Brain microvascular endothelial cell (primary cell): ENCODE measurements around the gene TMEM42.

Source experiments
- DNase-seq: peaks from one replicate; pipeline ENCODE4 v3.0.0-alpha.2; 2020
- H3K27ac ChIP-seq: fragments of 250-450 bp; sonication (Bioruptor Pico); 2 replicates; pipeline ENCODE4 v1.5.1; 2020; ENCODE audit warnings: mild to moderate bottlenecking, moderate library complexity
- H3K27me3 ChIP-seq: fragments of 250-450 bp; sonication (Bioruptor Pico); replicated peaks from 2 replicates; pipeline ENCODE4 v1.5.1; 2020; ENCODE audit warnings: mild to moderate bottlenecking
- H3K36me3 ChIP-seq: fragments of 250-450 bp; sonication (Bioruptor Pico); replicated peaks from 2 replicates; pipeline ENCODE4 v1.5.1; 2020; ENCODE audit warnings: mild to moderate bottlenecking
- H3K4me3 ChIP-seq: 2 replicates; pipeline ENCODE4 v1.5.1; 2011; ENCODE audit warnings: low read depth, mild to moderate bottlenecking, control low read depth, low read length, moderate library complexity
- in situ Hi-C: cut with HindIII; loops from 2 replicates; pipeline ENCODE4 v1.10.0; 2017; ENCODE audit warnings: low sequenced_read_pairs, low pct_ligation_motif_present
- TF ChIP-seq, protein P1 (sequence below): IDR thresholded peaks from 2 replicates; pipeline ENCODE4 v1.5.1; 2011; ENCODE audit warnings: low read depth, mild to moderate bottlenecking, moderate library complexity, low read length, control low read depth, inconsistent platforms; ENCODE audit errors: missing control alignments

Gene TMEM42

DNA sequence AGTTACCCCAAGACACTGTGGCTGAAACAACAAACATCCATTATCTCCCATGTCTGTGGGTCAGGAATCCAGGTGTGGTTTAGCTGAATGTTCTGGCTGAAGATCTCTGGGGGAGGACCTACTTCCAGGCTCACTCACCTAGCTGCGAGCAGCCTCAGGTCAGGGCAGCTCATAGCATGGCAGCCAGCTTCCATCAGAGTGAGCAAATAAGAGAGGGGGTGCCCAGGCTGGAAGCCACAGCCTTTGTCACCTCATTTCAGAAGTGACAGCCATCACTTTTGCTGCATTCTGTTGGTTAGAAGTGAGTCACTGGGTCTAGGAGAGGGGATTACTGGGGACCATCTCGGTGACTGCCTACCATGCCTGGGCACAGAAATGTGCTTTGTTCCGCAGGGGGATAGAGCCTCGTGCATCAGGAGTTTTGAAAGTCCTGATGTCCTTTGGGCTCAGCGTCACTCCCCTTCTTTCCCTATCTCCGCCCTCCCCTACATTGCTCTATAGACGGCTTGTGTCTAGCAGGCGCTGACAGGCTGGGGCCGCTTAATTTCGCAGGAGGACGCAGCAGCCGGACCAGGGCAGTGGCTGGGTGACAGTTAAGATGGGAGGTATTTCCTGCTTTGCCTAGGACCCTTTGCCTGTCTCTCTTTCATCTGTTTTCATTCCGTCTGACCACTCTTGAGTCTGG, 38.1 kb downstream of the TMEM42 start:
- in situ Hi-C loops: no loop called here
- Histone ChIP-seq H3K27ac (no peak overlapping the region), H3K4me3 (no peak overlapping the region), H3K27me3 (no peaks in the 10 kb centered on the region), H3K36me3 (no peaks in the 10 kb centered on the region)
- TF ChIP-seq, protein P1, sequence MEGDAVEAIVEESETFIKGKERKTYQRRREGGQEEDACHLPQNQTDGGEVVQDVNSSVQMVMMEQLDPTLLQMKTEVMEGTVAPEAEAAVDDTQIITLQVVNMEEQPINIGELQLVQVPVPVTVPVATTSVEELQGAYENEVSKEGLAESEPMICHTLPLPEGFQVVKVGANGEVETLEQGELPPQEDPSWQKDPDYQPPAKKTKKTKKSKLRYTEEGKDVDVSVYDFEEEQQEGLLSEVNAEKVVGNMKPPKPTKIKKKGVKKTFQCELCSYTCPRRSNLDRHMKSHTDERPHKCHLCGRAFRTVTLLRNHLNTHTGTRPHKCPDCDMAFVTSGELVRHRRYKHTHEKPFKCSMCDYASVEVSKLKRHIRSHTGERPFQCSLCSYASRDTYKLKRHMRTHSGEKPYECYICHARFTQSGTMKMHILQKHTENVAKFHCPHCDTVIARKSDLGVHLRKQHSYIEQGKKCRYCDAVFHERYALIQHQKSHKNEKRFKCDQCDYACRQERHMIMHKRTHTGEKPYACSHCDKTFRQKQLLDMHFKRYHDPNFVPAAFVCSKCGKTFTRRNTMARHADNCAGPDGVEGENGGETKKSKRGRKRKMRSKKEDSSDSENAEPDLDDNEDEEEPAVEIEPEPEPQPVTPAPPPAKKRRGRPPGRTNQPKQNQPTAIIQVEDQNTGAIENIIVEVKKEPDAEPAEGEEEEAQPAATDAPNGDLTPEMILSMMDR: no peak
- no peak for DNase-seq

GRCh38 chr3:44902628-44903027, 40.9 kb downstream of the TMEM42 start:
- no peak for DNase-seq
- H3K27ac ChIP-seq: no peak overlapping the region
- TF ChIP-seq, protein P1: no peak
- no peaks in the 10 kb centered on the region for H3K36me3 ChIP-seq
- H3K4me3 ChIP-seq: no peak overlapping the region
- H3K27me3 ChIP-seq: no peaks in the 10 kb centered on the region
- in situ Hi-C loops: no loop called here

- DNase-seq: no peak
- in situ Hi-C loops: no loop called here
- TF ChIP-seq, protein P1: no peak
- Histone ChIP-seq H3K4me3 (no peak overlapping the region), H3K36me3 (no peaks in the 10 kb centered on the region), H3K27me3 (no peaks in the 10 kb centered on the region), H3K27ac (no peak overlapping the region)
These were observed 41.6 kb downstream of the TMEM42 start for GRCh38 chr3:44903314-44903713.

DNA sequence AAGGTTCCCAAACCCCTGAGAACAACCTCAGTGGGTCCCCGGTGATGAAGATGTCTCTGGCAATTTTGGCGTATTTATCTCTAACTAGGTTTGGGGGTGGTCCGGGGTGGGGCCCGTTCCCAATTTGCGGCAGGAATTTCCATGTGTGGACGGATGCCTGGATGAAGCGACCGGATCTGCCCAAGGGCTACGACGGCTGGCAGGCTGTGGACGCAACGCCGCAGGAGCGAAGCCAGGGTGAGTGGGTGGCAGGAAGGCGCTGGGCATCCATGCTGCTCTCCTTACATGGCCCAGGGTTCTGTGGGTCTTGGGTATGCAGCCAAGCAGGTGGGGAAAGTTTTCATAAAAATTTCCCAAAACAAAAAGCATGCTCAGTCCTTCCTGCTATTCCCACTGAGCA, 42.0 kb downstream of the TMEM42 start:
- Histone ChIP-seq H3K36me3 (no peaks in the 10 kb centered on the region), H3K27me3 (no peaks in the 10 kb centered on the region), H3K27ac (no peak overlapping the region), H3K4me3 (no peak overlapping the region)
- in situ Hi-C loops: no loop called here
- DNase-seq: no peak
- TF ChIP-seq, protein P1: no peak

DNA sequence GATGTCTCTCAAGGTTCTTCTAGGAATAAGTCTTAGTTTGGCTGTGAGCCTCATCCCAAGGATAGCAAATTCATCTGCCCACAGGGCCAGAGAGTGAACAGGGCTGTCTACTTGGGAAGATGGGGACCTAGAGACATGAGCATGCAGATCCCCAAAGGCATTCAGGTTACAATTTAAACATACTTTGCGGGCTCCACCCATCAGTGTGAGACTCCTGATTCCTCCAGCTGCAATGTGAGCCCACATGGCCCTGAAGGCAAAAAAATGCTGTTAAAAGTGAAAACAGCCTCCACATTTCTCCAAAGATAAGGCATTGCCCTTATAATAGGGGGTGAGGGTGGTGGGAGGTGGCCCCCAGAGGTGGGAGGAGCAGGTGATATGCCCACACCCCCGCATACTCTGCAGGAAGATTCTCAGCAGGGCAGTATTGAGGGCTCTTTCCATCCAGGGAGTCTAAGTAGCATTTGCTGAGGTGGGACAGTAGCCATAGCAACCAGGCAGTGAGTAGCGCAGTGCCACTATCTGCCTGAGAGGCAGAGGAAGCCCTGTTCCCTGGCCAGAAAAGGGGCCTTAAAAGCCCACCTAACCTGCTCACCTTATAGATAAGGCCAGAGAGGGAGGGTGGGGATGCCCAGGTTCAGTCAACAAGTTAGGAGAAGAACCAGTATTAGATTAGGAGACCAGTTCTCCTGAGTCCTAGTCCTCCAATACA, 43.9 kb downstream of the TMEM42 start:
- TF ChIP-seq, protein P1: no peak
- H3K36me3 ChIP-seq: no peaks in the 10 kb centered on the region
- DNase-seq: no peak
- H3K27ac ChIP-seq: no peak overlapping the region
- H3K4me3 ChIP-seq: no peak overlapping the region
- H3K27me3 ChIP-seq: no peaks in the 10 kb centered on the region
- in situ Hi-C loops: no loop called here

DNA sequence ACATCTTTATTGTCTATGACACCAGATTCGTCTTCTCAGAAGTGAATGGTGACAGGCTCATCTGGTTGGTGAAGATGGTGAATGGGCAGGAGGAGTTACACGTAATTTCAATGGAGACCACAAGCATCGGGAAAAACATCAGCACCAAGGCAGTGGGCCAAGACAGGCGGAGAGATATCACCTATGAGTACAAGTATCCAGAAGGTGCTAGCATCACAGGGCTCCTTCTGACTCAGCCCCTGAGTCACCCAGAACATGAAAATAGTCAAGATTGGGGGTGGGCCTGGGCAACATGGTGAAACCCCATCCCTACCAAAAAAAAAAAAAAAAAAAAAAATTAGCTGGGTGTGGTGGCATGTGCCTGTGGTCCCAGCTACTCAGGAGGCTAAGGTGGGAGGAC, 45.3 kb downstream of the TMEM42 start:
- Histone ChIP-seq H3K4me3 (no peak overlapping the region), H3K27me3 (no peaks in the 10 kb centered on the region), H3K27ac (no peak overlapping the region), H3K36me3 (no peaks in the 10 kb centered on the region)
- in situ Hi-C loops: no loop called here
- no peak for DNase-seq
- TF ChIP-seq, protein P1: no peak
